Coronary artery (tissue), 2 donors: ENCODE results near the gene LBHD2.

Experiments
- DNase-seq: peaks from one replicate; pipeline ENCODE4 v3.0.0-alpha.2; 2017; ENCODE audit warnings: low spot score
- H3K27ac ChIP-seq, 2 donors: fragments of 200-600 bp; sonication (generic); one replicate each; pipeline ENCODE4 v1.5.1; 2016 to 2019
- H3K4me3 ChIP-seq: fragments of 200-600 bp; sonication (generic); 2 replicates; pipeline ENCODE4 v1.5.1; 2016; ENCODE audit warnings: mild to moderate bottlenecking, moderate library complexity
- CTCF ChIP-seq: fragments of 200-600 bp; sonication (generic); IDR thresholded peaks from one replicate; pipeline ENCODE4 v1.5.1; 2019; ENCODE audit warnings: antibody characterized with exemption

The LBHD2 gene

GRCh38 chr14:103097994-103098957, 14.3 kb downstream of the LBHD2 start:
- H3K4me3 ChIP-seq = no peak overlapping the region
- DNase-seq = no peak
- TF ChIP-seq CTCF = no peak
- no peak overlapping the region for H3K27ac ChIP-seq

GRCh38 chr14:103099081-103099732, 15.2 kb downstream of the LBHD2 start:
- no peak for TF ChIP-seq CTCF
- H3K4me3 ChIP-seq = no peak overlapping the region
- peak overlapping the region in 1 of 2 donors; percentile 11 for H3K27ac ChIP-seq
- no peak for DNase-seq

GRCh38 chr14:103099733-103100280, 15.8 kb downstream of the LBHD2 start:
- no peak for TF ChIP-seq CTCF
- Histone ChIP-seq H3K4me3 (no peak overlapping the region), H3K27ac (no peak overlapping the region)
- DNase-seq = no peak

- H3K4me3 ChIP-seq = no peak overlapping the region
- TF ChIP-seq CTCF = no peak
- no peak overlapping the region for H3K27ac ChIP-seq
- no peak for DNase-seq
Observed at GRCh38 chr14:103100281-103101121, 16.5 kb downstream of the LBHD2 start.

- TF ChIP-seq CTCF = no peak
- Histone ChIP-seq H3K27ac (no peak overlapping the region), H3K4me3 (no peak overlapping the region)
- no peak for DNase-seq
Observed at GRCh38 chr14:103101257-103101962, 17.4 kb downstream of the LBHD2 start.
